SK-N-SH treated with all-trans-retinoic acid at 6 μM for 48 hours (cell line): ENCODE measurements around the gene PNN.

Experiments used
- ATAC-seq: fragments of 200-7000 bp; cut with Tn5 transposase; 3 replicates; pipeline ENCODE4 v1.9.1; 2020; ENCODE audit warnings: mild to moderate bottlenecking, moderate library complexity
- ARNTL ChIP-seq: fragments of 450-650 bp; formaldehyde crosslinking; IDR thresholded peaks from 2 replicates; pipeline ENCODE4 v1.5.0; 2020; ENCODE audit warnings: low read depth, mild to moderate bottlenecking, moderate library complexity, borderline replicate concordance
- BACH2 ChIP-seq: fragments of 250-450 bp; sonication (Bioruptor Pico); IDR thresholded peaks from 2 replicates; pipeline ENCODE4 v1.9.0; 2021; ENCODE audit warnings: mild to moderate bottlenecking, borderline replicate concordance
- CSDC2 ChIP-seq: fragments of 250-450 bp; sonication (Bioruptor Pico); IDR thresholded peaks from 2 replicates; pipeline ENCODE4 v1.5.0; 2020; ENCODE audit warnings: mild to moderate bottlenecking, moderate library complexity
- GLIS3 ChIP-seq: fragments of 250-450 bp; sonication (Bioruptor Pico); IDR thresholded peaks from 2 replicates; pipeline ENCODE4 v1.5.0; 2020; ENCODE audit warnings: mild to moderate bottlenecking, moderate library complexity
- ISL1 ChIP-seq: fragments of 250-450 bp; sonication (Bioruptor Pico); IDR thresholded peaks from 2 replicates; pipeline ENCODE4 v2.1.2; 2022; ENCODE audit warnings: mild to moderate bottlenecking, moderate library complexity
- OSR1 ChIP-seq: fragments of 250-450 bp; sonication (Bioruptor Pico); IDR thresholded peaks from 2 replicates; pipeline ENCODE4 v1.8.0; 2022; ENCODE audit warnings: moderate library complexity, mild to moderate bottlenecking, inconsistent platforms
- PPARA ChIP-seq: fragments of 250-450 bp; sonication (Bioruptor Pico); IDR thresholded peaks from 2 replicates; pipeline ENCODE4 v1.5.0; 2020; ENCODE audit warnings: mild to moderate bottlenecking, borderline replicate concordance
- RARB ChIP-seq: fragments of 250-450 bp; sonication (Bioruptor Pico); IDR thresholded peaks from 2 replicates; pipeline ENCODE4 v1.8.0; 2021; ENCODE audit warnings: mild to moderate bottlenecking, moderate library complexity
- SNAI2 ChIP-seq: fragments of 250-450 bp; sonication (Bioruptor Pico); IDR thresholded peaks from 2 replicates; pipeline ENCODE4 v1.5.0; 2020; ENCODE audit warnings: mild to moderate bottlenecking, moderate library complexity
- TOX ChIP-seq: fragments of 250-450 bp; sonication (Bioruptor Pico); IDR thresholded peaks from 2 replicates; pipeline ENCODE4 v1.8.0; 2021; ENCODE audit warnings: mild to moderate bottlenecking, moderate library complexity, borderline replicate concordance
- ZC3H10 ChIP-seq: fragments of 250-450 bp; sonication (Bioruptor Pico); IDR thresholded peaks from 2 replicates; pipeline ENCODE4 v1.5.1; 2021; ENCODE audit warnings: mild to moderate bottlenecking, moderate library complexity
- ZFP3 ChIP-seq: fragments of 250-450 bp; sonication (Bioruptor Pico); IDR thresholded peaks from 2 replicates; pipeline ENCODE4 v1.5.0; 2020; ENCODE audit warnings: mild to moderate bottlenecking, moderate library complexity
- ZFP30 ChIP-seq: fragments of 450-650 bp; formaldehyde crosslinking; IDR thresholded peaks from 2 replicates; pipeline ENCODE4 v1.5.0; 2022; ENCODE audit warnings: mild to moderate bottlenecking, moderate library complexity
- ZNF565 ChIP-seq: fragments of 450-650 bp; formaldehyde crosslinking; conservative IDR thresholded peaks from 2 replicates; pipeline ENCODE4 v1.5.0; 2020; ENCODE audit warnings: low read depth, mild to moderate bottlenecking, moderate library complexity
- ZNF70 ChIP-seq: fragments of 450-650 bp; formaldehyde crosslinking; IDR thresholded peaks from 2 replicates; pipeline ENCODE4 v1.5.0; 2020; ENCODE audit warnings: mild to moderate bottlenecking, moderate library complexity
- ZNF8 ChIP-seq: fragments of 450-650 bp; formaldehyde crosslinking; IDR thresholded peaks from 2 replicates; pipeline ENCODE4 v1.5.0; 2020; ENCODE audit warnings: mild to moderate bottlenecking, moderate library complexity
- TF ChIP-seq, protein P1 (sequence below): fragments of 250-450 bp; sonication (Bioruptor Pico); IDR thresholded peaks from 2 replicates; pipeline ENCODE4 v1.8.0; 2021; ENCODE audit warnings: low read depth, mild to moderate bottlenecking, moderate library complexity, borderline replicate concordance
- TF ChIP-seq, protein P2 (sequence below): fragments of 250-450 bp; sonication (Bioruptor Pico); IDR thresholded peaks from 2 replicates; pipeline ENCODE4 v1.5.1; 2021; ENCODE audit warnings: mild to moderate bottlenecking, moderate library complexity
- TF ChIP-seq, protein P3 (sequence below): fragments of 250-450 bp; sonication (Bioruptor Pico); IDR thresholded peaks from 2 replicates; pipeline ENCODE4 v1.8.0; 2020; ENCODE audit warnings: mild to moderate bottlenecking, moderate library complexity, borderline replicate concordance
- TF ChIP-seq, protein P4 (sequence below): fragments of 250-450 bp; sonication (Bioruptor Pico); IDR thresholded peaks from 2 replicates; pipeline ENCODE4 v1.5.1; 2020; ENCODE audit warnings: low read depth, mild to moderate bottlenecking, moderate library complexity
- TF ChIP-seq, protein P5 (sequence below): fragments of 250-450 bp; sonication (Bioruptor Pico); IDR thresholded peaks from 2 replicates; pipeline ENCODE4 v1.5.0; 2020; ENCODE audit warnings: mild to moderate bottlenecking, moderate library complexity

The PNN gene

DNA sequence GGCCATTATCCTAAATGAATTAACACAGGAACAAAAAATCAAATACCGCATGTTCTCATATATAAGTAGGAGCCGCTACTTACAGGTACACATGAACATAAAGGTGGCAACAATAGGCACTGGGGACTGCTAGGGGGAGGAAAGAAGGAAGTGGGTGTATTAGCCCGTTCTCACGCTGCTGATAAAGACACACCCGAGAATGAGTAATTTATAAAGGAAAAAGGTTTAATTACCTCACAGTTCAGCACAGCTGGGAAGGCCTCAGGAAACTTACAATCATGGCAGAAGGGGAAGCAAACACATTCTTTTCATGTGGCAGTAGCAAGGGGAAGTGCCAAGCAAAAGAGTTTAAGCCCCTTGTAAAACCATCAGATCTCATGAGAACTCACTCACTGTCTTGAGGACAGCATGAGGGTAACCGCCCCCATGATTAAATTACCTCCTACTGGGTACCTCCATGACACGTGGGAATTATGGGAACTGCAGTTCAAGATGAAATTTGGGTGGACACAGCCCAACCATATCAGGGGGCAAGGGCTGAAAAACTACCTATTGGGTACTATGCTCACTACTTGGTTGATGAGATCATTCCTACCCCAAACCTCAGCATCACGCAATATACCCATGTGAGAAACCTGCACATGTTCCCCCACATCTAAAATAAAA, 42.3 kb downstream of the PNN start:
- TF ChIP-seq CSDC2 (CRISPR knock-in tag) (no peak), ZNF70 (CRISPR knock-in tag) (no peak), ARNTL (no peak), PPARA (CRISPR knock-in tag) (no peak), ZNF8 (CRISPR knock-in tag) (no peak), RARB (CRISPR knock-in tag) (no peak), OSR1 (CRISPR knock-in tag) (no peak), GLIS3 (CRISPR knock-in tag) (no peak), BACH2 (CRISPR knock-in tag) (no peak), ISL1 (CRISPR knock-in tag) (no peak), ZNF565 (CRISPR knock-in tag) (no peak), ZC3H10 (CRISPR knock-in tag) (no peak)
- TF ChIP-seq, protein P1, sequence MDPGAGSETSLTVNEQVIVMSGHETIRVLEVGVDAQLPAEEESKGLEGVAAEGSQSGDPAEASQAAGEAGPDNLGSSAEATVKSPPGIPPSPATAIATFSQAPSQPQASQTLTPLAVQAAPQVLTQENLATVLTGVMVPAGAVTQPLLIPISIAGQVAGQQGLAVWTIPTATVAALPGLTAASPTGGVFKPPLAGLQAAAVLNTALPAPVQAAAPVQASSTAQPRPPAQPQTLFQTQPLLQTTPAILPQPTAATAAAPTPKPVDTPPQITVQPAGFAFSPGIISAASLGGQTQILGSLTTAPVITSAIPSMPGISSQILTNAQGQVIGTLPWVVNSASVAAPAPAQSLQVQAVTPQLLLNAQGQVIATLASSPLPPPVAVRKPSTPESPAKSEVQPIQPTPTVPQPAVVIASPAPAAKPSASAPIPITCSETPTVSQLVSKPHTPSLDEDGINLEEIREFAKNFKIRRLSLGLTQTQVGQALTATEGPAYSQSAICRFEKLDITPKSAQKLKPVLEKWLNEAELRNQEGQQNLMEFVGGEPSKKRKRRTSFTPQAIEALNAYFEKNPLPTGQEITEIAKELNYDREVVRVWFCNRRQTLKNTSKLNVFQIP (CRISPR knock-in tag), result no peak
- TF ChIP-seq, protein P2, sequence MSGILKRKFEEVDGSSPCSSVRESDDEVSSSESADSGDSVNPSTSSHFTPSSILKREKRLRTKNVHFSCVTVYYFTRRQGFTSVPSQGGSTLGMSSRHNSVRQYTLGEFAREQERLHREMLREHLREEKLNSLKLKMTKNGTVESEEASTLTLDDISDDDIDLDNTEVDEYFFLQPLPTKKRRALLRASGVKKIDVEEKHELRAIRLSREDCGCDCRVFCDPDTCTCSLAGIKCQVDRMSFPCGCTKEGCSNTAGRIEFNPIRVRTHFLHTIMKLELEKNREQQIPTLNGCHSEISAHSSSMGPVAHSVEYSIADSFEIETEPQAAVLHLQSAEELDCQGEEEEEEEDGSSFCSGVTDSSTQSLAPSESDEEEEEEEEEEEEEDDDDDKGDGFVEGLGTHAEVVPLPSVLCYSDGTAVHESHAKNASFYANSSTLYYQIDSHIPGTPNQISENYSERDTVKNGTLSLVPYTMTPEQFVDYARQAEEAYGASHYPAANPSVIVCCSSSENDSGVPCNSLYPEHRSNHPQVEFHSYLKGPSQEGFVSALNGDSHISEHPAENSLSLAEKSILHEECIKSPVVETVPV (CRISPR knock-in tag), result no peak
- TF ChIP-seq, protein P3, sequence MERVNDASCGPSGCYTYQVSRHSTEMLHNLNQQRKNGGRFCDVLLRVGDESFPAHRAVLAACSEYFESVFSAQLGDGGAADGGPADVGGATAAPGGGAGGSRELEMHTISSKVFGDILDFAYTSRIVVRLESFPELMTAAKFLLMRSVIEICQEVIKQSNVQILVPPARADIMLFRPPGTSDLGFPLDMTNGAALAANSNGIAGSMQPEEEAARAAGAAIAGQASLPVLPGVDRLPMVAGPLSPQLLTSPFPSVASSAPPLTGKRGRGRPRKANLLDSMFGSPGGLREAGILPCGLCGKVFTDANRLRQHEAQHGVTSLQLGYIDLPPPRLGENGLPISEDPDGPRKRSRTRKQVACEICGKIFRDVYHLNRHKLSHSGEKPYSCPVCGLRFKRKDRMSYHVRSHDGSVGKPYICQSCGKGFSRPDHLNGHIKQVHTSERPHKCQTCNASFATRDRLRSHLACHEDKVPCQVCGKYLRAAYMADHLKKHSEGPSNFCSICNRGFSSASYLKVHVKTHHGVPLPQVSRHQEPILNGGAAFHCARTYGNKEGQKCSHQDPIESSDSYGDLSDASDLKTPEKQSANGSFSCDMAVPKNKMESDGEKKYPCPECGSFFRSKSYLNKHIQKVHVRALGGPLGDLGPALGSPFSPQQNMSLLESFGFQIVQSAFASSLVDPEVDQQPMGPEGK (CRISPR knock-in tag), result no peak
- TF ChIP-seq, protein P4, sequence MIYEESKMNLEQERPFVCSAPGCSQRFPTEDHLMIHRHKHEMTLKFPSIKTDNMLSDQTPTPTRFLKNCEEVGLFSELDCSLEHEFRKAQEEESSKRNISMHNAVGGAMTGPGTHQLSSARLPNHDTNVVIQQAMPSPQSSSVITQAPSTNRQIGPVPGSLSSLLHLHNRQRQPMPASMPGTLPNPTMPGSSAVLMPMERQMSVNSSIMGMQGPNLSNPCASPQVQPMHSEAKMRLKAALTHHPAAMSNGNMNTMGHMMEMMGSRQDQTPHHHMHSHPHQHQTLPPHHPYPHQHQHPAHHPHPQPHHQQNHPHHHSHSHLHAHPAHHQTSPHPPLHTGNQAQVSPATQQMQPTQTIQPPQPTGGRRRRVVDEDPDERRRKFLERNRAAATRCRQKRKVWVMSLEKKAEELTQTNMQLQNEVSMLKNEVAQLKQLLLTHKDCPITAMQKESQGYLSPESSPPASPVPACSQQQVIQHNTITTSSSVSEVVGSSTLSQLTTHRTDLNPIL (CRISPR knock-in tag), result no peak

DNA sequence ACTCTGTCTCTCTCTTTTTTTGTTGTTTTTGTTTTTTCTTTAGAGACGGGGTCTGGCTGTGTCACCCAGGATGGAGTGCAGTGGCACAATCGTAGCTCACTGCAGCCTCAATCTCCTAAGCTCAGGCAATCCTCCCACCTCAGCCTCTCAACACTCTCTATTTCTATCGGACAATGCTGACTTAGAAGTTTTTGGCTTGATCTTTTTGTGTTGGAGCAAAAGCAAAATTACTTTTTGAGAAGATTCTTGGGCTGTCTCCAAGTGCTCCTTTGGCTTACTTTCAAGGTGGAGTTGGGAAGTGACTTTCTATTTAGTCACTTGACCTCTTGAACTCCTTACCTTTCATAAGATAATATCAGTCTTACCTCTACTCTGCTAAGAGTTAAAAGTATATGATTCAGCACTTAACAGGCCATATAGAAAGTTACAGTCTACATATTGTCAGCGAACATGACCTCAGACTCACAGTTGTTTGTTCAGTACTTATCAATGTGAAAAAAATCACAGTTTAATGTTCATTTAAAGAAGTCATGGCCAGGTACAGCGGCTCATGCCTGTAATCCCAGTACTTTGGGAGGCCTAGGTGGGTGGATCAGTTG, 43.2 kb downstream of the PNN start:
- peak; percentile 21; the same call in 1 of the 3 replicates for ATAC-seq
- TF ChIP-seq ZFP3 (no peak), CSDC2 (CRISPR knock-in tag) (no peak), BACH2 (CRISPR knock-in tag) (no peak), RARB (CRISPR knock-in tag) (no peak), SNAI2 (CRISPR knock-in tag) (no peak), TOX (no peak), ZNF8 (CRISPR knock-in tag) (no peak), ISL1 (CRISPR knock-in tag) (no peak), OSR1 (CRISPR knock-in tag) (no peak), ZFP30 (CRISPR knock-in tag) (no peak), ZNF70 (CRISPR knock-in tag) (no peak), ARNTL (no peak), ZNF565 (CRISPR knock-in tag) (no peak)
- TF ChIP-seq, protein P4 (CRISPR knock-in tag), result no peak
- TF ChIP-seq, protein P2 (CRISPR knock-in tag), result no peak
- TF ChIP-seq, protein P5, sequence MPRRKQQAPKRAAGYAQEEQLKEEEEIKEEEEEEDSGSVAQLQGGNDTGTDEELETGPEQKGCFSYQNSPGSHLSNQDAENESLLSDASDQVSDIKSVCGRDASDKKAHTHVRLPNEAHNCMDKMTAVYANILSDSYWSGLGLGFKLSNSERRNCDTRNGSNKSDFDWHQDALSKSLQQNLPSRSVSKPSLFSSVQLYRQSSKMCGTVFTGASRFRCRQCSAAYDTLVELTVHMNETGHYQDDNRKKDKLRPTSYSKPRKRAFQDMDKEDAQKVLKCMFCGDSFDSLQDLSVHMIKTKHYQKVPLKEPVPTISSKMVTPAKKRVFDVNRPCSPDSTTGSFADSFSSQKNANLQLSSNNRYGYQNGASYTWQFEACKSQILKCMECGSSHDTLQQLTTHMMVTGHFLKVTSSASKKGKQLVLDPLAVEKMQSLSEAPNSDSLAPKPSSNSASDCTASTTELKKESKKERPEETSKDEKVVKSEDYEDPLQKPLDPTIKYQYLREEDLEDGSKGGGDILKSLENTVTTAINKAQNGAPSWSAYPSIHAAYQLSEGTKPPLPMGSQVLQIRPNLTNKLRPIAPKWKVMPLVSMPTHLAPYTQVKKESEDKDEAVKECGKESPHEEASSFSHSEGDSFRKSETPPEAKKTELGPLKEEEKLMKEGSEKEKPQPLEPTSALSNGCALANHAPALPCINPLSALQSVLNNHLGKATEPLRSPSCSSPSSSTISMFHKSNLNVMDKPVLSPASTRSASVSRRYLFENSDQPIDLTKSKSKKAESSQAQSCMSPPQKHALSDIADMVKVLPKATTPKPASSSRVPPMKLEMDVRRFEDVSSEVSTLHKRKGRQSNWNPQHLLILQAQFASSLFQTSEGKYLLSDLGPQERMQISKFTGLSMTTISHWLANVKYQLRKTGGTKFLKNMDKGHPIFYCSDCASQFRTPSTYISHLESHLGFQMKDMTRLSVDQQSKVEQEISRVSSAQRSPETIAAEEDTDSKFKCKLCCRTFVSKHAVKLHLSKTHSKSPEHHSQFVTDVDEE (CRISPR knock-in tag), result no peak
- TF ChIP-seq, protein P1 (CRISPR knock-in tag), result no peak
- TF ChIP-seq, protein P3 (CRISPR knock-in tag), result no peak

More for the DNA sequence above, 42.3 kb downstream of the PNN start:
- no peak for ATAC-seq
